AG04450 (cell line): ENCODE data around the gene CUZD1. TPM values are rescaled to one million over a fixed set of nuclear protein-coding genes. Genes with fewer than 3 reads are reported as not detected.

Experiments
- CTCF ChIA-PET: fragments of 300-600, 350-600 bp; formaldehyde crosslinking; extraction: SDS; loops from one replicate; lab custom pipeline; 2022; ENCODE audit warnings: antibody characterized with exemption, inconsistent platforms; lab: Charles Lee
- POLR2A ChIA-PET: fragments of 350-600 bp; formaldehyde crosslinking; extraction: SDS; loops from one replicate; lab custom pipeline; 2021; ENCODE audit warnings: antibody characterized with exemption, inconsistent platforms; lab: Yijun Ruan, JAX
- DNase-seq: peaks from one replicate; pipeline ENCODE4 v3.0.0-alpha.2; 2011; ENCODE audit warnings: low read depth, low spot score
- H3K27ac ChIP-seq: one replicate; pipeline ENCODE4 v1.5.1; 2012; ENCODE audit warnings: low read depth, low read length, control low read depth
- H3K27me3 ChIP-seq: one replicate; pipeline ENCODE4 v1.6.0; 2012; ENCODE audit warnings: low read length; ENCODE audit not compliant: control insufficient read depth, insufficient read depth
- H3K4me3 ChIP-seq: 2 replicates; pipeline ENCODE4 v1.5.1; 2011; ENCODE audit warnings: mild to moderate bottlenecking, low read depth, low read length, control low read depth
- H3K9me3 ChIP-seq: 2 replicates; pipeline ENCODE4 v1.5.1; 2012; ENCODE audit warnings: low read length; ENCODE audit not compliant: control insufficient read depth, insufficient read depth
- polyA plus RNA-seq: library from polyadenylated mRNA; depleted of rRNA; stranded (reverse); fragments of >200 nt; gene quantifications from 2 replicates; pipeline ENCODE4 v1.2.3, GENCODE V29; 2011
- TF ChIP-seq, protein P1 (sequence below): IDR thresholded peaks from 2 replicates; pipeline ENCODE4 v1.5.1; 2011; ENCODE audit warnings: low read depth, low read length, control low read depth, inconsistent platforms

The CUZD1 gene
- polyA plus RNA-seq, 1 experiment: 1.5 TPM

DNA sequence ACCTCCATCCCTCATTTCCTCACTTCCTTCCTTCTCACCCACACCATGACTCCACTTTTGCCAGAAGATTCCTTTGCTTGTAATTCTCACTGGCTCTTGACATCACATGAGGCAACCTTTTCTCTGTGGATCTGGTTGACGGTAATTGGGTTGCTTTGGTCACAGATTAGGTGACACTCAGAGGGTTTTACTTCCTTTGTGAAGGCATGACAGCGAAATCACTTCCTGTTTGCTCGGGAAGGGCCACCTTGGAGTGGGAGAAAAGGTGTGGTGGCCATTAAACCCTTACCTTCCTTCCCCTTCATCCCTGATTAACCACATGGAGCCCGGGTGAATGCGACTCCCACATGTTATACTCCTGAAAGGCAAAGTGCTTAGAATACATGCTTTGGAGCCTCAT, 30.2 kb downstream of the CUZD1 start:
- no peak overlapping the region for H3K27ac ChIP-seq
- TF ChIP-seq, protein P1, sequence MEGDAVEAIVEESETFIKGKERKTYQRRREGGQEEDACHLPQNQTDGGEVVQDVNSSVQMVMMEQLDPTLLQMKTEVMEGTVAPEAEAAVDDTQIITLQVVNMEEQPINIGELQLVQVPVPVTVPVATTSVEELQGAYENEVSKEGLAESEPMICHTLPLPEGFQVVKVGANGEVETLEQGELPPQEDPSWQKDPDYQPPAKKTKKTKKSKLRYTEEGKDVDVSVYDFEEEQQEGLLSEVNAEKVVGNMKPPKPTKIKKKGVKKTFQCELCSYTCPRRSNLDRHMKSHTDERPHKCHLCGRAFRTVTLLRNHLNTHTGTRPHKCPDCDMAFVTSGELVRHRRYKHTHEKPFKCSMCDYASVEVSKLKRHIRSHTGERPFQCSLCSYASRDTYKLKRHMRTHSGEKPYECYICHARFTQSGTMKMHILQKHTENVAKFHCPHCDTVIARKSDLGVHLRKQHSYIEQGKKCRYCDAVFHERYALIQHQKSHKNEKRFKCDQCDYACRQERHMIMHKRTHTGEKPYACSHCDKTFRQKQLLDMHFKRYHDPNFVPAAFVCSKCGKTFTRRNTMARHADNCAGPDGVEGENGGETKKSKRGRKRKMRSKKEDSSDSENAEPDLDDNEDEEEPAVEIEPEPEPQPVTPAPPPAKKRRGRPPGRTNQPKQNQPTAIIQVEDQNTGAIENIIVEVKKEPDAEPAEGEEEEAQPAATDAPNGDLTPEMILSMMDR: no peak
- H3K27me3 ChIP-seq: no peaks in the 10 kb centered on the region
- no peak for DNase-seq
- no peaks in the 10 kb centered on the region for H3K9me3 ChIP-seq
- no peak overlapping the region for H3K4me3 ChIP-seq
- ChIA-PET CTCF (no interaction called here), POLR2A (no interaction called here)

DNA sequence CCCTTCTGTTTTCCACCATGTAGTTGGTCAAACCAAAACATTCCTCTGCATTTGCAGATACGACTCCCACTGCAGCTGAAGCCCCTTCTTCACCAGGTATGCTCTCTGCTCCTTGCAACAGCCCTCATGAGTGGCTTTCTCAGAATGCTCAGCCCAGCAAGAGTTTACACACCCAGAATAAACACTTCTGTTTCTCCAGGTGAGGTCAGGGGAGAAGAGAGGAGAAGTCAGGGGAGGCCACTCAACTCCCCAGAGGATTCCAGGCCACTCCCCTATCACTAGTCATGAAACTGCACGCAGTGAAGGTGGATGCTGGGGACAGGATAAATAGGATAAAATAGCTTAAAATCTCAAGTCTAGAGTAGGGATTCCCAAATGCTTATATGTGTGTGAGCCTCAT, 31.2 kb downstream of the CUZD1 start:
- TF ChIP-seq, protein P1: no peak
- no peaks in the 10 kb centered on the region for H3K9me3 ChIP-seq
- H3K4me3 ChIP-seq: no peak overlapping the region
- ChIA-PET CTCF (no interaction called here), POLR2A (no interaction called here)
- H3K27me3 ChIP-seq: no peaks in the 10 kb centered on the region
- DNase-seq: no peak
- H3K27ac ChIP-seq: no peak overlapping the region

DNA sequence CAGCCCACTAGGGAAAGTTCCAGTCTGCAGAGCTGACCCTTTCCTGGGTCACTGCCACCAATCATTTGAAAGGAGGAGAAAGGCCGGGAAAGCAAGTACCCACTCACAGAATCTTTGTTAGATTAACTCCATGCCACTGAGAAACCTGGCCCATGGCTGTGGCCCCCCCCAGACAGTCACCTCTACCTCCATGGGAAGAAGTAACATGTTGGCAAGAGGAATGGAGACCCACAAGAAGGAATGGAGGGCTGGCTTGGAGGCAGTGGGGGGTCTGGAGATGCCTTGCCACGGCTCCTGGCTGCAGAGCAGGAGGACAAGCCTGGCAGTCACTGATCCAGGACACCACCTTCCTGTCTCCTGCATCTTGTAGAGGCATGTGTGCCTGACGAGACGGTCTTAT, 32.9 kb downstream of the CUZD1 start:
- H3K27ac ChIP-seq: no peak overlapping the region
- no peak for DNase-seq
- H3K4me3 ChIP-seq: no peak overlapping the region
- TF ChIP-seq, protein P1: no peak
- H3K9me3 ChIP-seq: no peaks in the 10 kb centered on the region
- ChIA-PET POLR2A (no interaction called here), CTCF (no interaction called here)
- H3K27me3 ChIP-seq: no peaks in the 10 kb centered on the region

DNA sequence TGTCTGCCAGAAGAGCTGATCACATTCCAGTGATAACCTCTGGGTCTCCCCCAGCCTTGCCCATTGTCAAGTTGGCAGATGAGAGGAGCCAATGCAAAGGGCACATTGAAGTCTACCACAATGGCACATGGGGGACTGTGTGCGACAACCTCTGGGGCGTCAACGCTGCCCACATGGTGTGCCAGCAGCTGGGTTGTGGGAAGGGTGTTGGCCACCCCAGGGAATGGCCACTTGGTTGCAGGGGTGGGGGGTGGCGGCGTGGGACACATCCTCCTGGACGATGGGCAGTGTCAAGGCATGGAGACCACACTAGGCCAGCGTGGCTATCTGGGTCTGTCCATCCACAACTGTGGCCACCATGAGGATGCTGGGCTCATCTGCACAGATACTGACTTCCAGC, 43.4 kb downstream of the CUZD1 start:
- no peak overlapping the region for H3K4me3 ChIP-seq
- no peaks in the 10 kb centered on the region for H3K9me3 ChIP-seq
- no peaks in the 10 kb centered on the region for H3K27me3 ChIP-seq
- no peak overlapping the region for H3K27ac ChIP-seq
- DNase-seq: no peak
- ChIA-PET CTCF (interaction anchor here (0.6 kb wide), 1 partner anchor 1699 kb away, joined by 5 read pairs; no protein-coding TSS in a partner anchor), POLR2A (no interaction called here)
- TF ChIP-seq, protein P1: no peak

DNA sequence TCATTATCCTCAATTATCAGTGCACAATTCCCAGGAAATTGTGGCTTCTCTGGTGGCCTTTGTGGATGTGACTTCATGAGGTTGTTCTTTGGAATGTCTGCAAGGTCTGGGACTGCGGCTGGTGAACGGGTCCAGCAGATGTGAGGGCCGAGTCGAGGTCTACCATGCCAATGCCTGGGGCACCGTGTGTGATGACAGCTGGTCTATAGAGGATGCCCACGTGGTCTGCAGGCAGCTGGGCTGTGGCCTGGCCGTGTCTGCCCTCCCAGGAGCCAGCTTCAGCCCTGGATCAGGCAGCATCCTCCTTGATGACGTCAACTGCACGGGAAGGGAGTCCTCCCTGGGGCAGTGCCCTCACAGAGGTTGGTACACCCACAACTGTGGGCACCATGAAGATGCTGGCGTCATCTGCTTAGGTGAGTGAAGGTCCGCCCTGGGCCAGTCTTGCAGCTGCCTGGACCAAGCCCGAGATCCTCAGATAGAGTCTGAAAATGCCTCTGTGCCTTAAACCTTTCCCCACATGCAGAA, 46.9 kb downstream of the CUZD1 start:
- ChIA-PET POLR2A (no interaction called here), CTCF (no interaction called here)
- DNase-seq: no peak
- H3K27ac ChIP-seq: no peak overlapping the region
- H3K9me3 ChIP-seq: no peaks in the 10 kb centered on the region
- TF ChIP-seq, protein P1: no peak
- H3K4me3 ChIP-seq: no peak overlapping the region
- no peaks in the 10 kb centered on the region for H3K27me3 ChIP-seq
